ENCODE measurements around the gene PTPN2.

DNA sequence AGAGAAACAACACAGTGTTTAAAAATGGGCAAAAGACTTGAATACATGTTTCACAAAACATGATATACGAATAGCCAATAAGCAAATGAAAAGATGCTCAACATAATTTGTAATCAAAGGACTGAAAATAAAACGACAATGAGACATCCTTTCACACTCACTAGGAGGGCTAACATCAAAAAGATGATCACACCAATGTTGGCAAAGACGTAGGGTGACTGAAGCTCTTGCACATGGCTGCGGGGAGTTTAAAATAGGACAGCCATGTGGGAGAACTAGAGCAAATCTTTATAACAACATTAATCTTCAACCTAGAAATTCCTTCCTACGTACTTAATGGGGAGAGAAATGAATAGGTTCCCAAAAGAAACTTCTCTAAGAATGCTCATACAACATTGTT lies 44.6 kb upstream of the PTPN2 start:
- TF ChIP-seq, protein P1, sequence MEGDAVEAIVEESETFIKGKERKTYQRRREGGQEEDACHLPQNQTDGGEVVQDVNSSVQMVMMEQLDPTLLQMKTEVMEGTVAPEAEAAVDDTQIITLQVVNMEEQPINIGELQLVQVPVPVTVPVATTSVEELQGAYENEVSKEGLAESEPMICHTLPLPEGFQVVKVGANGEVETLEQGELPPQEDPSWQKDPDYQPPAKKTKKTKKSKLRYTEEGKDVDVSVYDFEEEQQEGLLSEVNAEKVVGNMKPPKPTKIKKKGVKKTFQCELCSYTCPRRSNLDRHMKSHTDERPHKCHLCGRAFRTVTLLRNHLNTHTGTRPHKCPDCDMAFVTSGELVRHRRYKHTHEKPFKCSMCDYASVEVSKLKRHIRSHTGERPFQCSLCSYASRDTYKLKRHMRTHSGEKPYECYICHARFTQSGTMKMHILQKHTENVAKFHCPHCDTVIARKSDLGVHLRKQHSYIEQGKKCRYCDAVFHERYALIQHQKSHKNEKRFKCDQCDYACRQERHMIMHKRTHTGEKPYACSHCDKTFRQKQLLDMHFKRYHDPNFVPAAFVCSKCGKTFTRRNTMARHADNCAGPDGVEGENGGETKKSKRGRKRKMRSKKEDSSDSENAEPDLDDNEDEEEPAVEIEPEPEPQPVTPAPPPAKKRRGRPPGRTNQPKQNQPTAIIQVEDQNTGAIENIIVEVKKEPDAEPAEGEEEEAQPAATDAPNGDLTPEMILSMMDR (IDR thresholded peaks at IDR 0.05) = no peak
- TF ChIP-seq POLR2A (IDR thresholded peaks at IDR 0.05) = no peak

All from heart left ventricle (tissue), 13 donors.